Stimulated activated CD8-positive, alpha-beta memory T cell treated with anti-CD3 and anti-CD28 coated beads, Interleukin-15, amount 100 ng/mL, for 48 hours (primary cell): ENCODE data around the gene CBLN1.
"Not testable (repeated sequence)": the region's sequence is repeated elsewhere in the genome, so short reads cannot be mapped to it uniquely, and the experiment has no call there.

ENCODE experiments used
- DNase-seq, 2 donors: peaks; one replicate each; pipeline ENCODE4 v3.0.0-alpha.2; 2020; ENCODE audit warnings: low read depth in 2 of 2

Gene CBLN1

GRCh38 chr16:49277766-49278566, 3.7 kb downstream of the CBLN1 start:
- no peak for DNase-seq

GRCh38 chr16:49277386-49277742, 4.3 kb downstream of the CBLN1 start:
- DNase-seq = no peak

- no peak for DNase-seq
Measured at GRCh38 chr16:49276646-49277385, 4.8 kb downstream of the CBLN1 start.

- DNase-seq = no peak
Measured at GRCh38 chr16:49275870-49276269, 5.8 kb downstream of the CBLN1 start.

- DNase-seq = no peak
Measured at GRCh38 chr16:49275050-49275730, 6.4 kb downstream of the CBLN1 start.

GRCh38 chr16:49274591-49274990, 7.0 kb downstream of the CBLN1 start:
- DNase-seq = no peak

GRCh38 chr16:49273771-49274170, 7.9 kb downstream of the CBLN1 start:
- DNase-seq = no peak

- no peak for DNase-seq
Measured at GRCh38 chr16:49271363-49271762, 10.3 kb downstream of the CBLN1 start.

- DNase-seq = no peak
Measured at GRCh38 chr16:49269201-49269600, 12.4 kb downstream of the CBLN1 start.

GRCh38 chr16:49268667-49269066, 13.0 kb downstream of the CBLN1 start:
- no peak for DNase-seq

GRCh38 chr16:49262501-49262900, 19.1 kb downstream of the CBLN1 start:
- no peak for DNase-seq

- no peak for DNase-seq
Measured at GRCh38 chr16:49261930-49262329, 19.7 kb downstream of the CBLN1 start.

GRCh38 chr16:49260956-49261530, 20.6 kb downstream of the CBLN1 start:
- DNase-seq = no peak

GRCh38 chr16:49260253-49260652, 21.4 kb downstream of the CBLN1 start:
- DNase-seq = no peak

GRCh38 chr16:49259330-49259729, 22.3 kb downstream of the CBLN1 start:
- DNase-seq = no peak

GRCh38 chr16:49250689-49251088, 30.9 kb downstream of the CBLN1 start:
- no peak for DNase-seq

- DNase-seq = no peak
Measured at GRCh38 chr16:49248227-49248626, 33.4 kb downstream of the CBLN1 start.

GRCh38 chr16:49236216-49236615, 45.4 kb downstream of the CBLN1 start:
- no peak for DNase-seq

- DNase-seq = not testable (repeated sequence)
Measured at GRCh38 chr16:49228335-49228734, 53.3 kb downstream of the CBLN1 start.
